GM12891 (cell line): ENCODE measurements around the gene SHLD2. TPM values are rescaled to one million over a fixed set of nuclear protein-coding genes. Genes with fewer than 3 reads are reported as not detected.

ENCODE experiments used
- DNase-seq: peaks from one replicate; pipeline ENCODE4 v3.0.0; 2011; ENCODE audit warnings: low spot score; ENCODE audit not compliant: insufficient read length
- FAIRE-seq: peaks from 2 replicates; lab custom pipeline; 2011; peaks lifted over from hg19 to GRCh38; lab: Jason Lieb, UNC
- PAX5 ChIP-seq: IDR thresholded peaks from 2 replicates; pipeline ENCODE4 v1.6.1; 2011; ENCODE audit warnings: low read length, moderate library complexity, mild to moderate bottlenecking; ENCODE audit not compliant: insufficient read depth, severe bottlenecking
- POLR2A ChIP-seq: IDR thresholded peaks from 2 replicates; pipeline ENCODE4 v1.6.1; 2011; ENCODE audit warnings: low read depth, low read length, control low read depth
- POLR2AphosphoS5 ChIP-seq: IDR thresholded peaks from 2 replicates; pipeline ENCODE4 v1.6.1; 2011; ENCODE audit warnings: low read depth, low read length, control low read depth
- POU2F2 ChIP-seq: IDR thresholded peaks from 2 replicates; pipeline ENCODE4 v1.6.1; 2011; ENCODE audit warnings: low read depth, mild to moderate bottlenecking, control low read depth, low read length, moderate library complexity
- SPI1 ChIP-seq: IDR thresholded peaks from 2 replicates; pipeline ENCODE4 v1.6.1; 2011; ENCODE audit warnings: low read depth, low read length, control low read depth
- TAF1 ChIP-seq: IDR thresholded peaks from 2 replicates; pipeline ENCODE4 v1.6.1; 2011; ENCODE audit warnings: low read depth, low read length, control low read depth
- polyA plus RNA-seq: library from polyadenylated mRNA; unstranded; fragments of >200 nt; gene quantifications from one replicate; pipeline ENCODE4 v1.2.1, GENCODE V29; 2012; ENCODE audit warnings: low read depth, missing spikeins, inconsistent platforms; ENCODE audit not compliant: missing spikeins

SHLD2 gene, protein sequence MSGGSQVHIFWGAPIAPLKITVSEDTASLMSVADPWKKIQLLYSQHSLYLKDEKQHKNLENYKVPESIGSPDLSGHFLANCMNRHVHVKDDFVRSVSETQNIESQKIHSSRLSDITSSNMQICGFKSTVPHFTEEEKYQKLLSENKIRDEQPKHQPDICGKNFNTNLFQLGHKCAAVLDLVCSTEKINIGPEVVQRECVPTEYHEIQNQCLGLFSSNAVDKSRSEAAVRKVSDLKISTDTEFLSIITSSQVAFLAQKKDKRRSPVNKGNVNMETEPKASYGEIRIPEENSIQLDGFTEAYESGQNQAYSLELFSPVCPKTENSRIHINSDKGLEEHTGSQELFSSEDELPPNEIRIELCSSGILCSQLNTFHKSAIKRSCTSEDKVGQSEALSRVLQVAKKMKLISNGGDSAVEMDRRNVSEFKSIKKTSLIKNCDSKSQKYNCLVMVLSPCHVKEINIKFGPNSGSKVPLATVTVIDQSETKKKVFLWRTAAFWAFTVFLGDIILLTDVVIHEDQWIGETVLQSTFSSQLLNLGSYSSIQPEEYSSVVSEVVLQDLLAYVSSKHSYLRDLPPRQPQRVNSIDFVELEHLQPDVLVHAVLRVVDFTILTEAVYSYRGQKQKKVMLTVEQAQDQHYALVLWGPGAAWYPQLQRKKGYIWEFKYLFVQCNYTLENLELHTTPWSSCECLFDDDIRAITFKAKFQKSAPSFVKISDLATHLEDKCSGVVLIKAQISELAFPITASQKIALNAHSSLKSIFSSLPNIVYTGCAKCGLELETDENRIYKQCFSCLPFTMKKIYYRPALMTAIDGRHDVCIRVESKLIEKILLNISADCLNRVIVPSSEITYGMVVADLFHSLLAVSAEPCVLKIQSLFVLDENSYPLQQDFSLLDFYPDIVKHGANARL
- 10.9 TPM for polyA plus RNA-seq

DNA sequence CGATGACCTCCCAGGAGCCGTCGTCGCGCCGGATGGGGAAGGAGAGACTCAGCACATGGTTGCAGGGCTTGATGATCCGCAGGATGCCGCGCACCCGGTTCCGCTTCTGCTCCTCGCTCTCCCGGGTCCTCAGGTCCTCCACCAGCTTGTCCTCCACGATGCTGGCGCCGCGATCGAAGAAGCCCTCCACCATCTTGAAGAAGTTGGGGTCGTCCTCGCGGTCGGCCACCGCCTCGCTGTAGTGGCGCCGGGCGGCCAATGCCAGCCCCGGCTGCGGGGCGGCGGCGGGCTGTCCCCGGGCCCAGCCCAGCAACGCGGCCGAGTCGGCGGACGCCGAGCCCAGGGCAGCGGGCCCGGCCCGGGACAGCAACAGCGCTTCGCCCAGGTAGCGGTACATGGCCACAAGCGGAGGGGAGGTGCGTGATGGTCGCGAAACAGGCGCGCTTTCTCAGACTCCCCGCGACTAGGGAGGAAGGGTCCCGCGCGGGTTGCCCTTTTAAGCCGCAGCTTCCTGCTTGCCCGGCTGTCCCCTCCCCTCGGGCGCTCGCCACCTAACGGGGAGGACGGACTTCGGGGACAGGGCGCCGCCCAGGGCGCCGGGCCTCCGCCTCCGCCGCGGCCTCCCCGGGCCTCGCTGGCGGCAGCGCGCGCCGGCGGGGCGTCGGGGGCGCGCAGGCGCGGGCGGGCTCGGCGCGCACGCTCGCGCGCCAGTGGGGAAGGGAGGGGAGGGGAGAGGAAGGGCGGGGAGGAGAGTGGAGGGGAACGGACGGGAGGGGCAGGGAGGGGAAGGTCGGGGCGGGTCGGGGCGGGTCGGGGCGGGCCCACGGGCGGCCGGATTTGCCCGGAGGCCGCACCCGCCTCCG lies at the start of gene SHLD2, which contains the start of gene GLUD1:
SHLD2 (plus strand) TSS at position 834 of the 863 bp plus-strand sequence. CDS start 56,149 bp downstream, outside the sequence.
GLUD1 (minus strand) TSS at position 471 of the 863 bp plus-strand sequence; CDS start at position 397, 74 bp downstream.
- FAIRE-seq: peak; percentile 90
- no peak for TF ChIP-seq POLR2AphosphoS5
- peak; percentile 78 for TF ChIP-seq POLR2A
- TF ChIP-seq TAF1: 0 out of 2 replicates have a peak, but pooled peaks have one; percentile 13
- no peak for TF ChIP-seq SPI1
- no peak for TF ChIP-seq PAX5
- no peak for TF ChIP-seq POU2F2
- peak; percentile 79 for DNase-seq

- no peak for TF ChIP-seq SPI1
- no peak for TF ChIP-seq POLR2AphosphoS5
- no peak for TF ChIP-seq POU2F2
- FAIRE-seq (no peak), DNase-seq (no peak)
Measured at GRCh38 chr10:87045434-87045938, 49.5 kb upstream of the SHLD2 start.

- no peak for TF ChIP-seq TAF1
- no peak for TF ChIP-seq POU2F2
- TF ChIP-seq POLR2A: no peak
- no peak for TF ChIP-seq PAX5
- no peak for TF ChIP-seq POLR2AphosphoS5
- TF ChIP-seq SPI1: no peak
- FAIRE-seq: peak; percentile 31
Measured at GRCh38 chr10:87053111-87053510, 41.9 kb upstream of the SHLD2 start.

DNA sequence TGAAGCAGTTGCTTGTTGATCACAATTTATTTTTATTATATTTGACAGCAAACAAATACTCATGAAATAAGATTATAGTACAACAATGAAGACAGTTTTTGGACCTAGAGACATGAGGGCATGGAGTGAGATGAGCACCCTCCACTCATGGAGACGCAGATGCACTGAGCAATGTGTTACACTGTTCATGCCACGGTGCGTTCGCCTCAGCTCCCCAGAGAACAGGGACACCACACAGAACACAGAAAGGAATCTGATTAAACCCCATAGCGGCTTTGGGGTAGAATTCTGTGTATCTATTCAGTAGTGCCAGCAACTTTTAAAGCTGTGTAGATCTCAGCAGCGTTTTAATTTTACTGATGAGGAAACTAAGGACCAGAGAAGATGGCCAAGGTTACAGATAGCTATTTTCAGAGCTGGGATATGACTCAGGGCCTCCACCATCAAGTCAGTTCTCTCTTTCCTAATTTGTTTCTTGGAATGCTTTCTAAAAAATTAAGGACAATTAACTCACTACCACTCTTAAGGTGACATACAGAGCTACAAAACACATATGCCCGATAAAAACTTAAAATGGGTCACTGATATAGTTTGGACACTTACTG lies 41.3 kb upstream of the SHLD2 start:
- FAIRE-seq (no peak), DNase-seq (no peak)
- TF ChIP-seq POLR2A (no peak), SPI1 (no peak), POLR2AphosphoS5 (no peak)

More at GRCh38 chr10:87053111-87053510, 41.9 kb upstream of the SHLD2 start:
- DNase-seq: no peak

DNA sequence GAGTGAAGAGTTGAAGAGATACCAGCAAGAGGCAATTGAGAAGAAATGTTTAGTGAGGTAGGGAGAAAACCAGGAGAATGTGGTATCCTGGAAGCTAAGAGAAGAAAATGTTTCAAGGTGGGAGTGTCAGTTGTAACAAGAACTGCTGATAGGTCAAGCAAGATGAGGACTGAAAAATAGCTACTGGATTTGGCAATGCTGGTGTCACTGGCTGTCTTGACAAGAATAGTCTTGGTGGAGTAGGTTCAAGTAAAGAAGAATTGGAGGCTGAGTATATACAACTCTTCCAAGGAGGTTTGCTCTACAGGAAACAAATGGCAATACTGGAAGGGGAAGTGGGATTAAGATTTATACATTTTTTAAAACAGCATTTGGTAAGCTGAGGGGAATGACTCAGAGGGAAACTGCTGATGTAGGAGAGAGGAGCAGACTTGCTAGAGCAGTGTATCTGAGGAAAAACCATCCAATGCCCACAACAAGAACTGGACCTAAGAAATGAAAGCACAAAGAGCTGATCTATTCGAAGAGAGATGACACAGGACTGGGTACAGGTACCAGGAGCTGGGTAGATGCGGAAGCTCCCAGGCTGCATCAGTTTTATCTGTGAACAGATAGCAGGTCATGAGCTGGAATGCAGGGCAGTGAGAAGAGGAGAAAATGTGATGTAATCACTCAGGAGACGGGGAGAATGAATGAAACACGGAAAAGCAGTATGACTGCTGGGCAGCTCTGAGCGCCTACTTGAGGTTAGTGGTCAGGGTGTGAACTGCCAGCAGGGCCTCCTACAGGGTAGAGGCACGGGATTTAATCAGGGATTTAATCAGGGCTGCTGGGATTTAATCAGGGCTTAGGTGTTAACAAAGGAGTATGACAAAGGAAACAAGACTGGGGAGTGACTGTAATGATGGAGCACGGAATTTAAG lies 40.4 kb upstream of the SHLD2 start:
- DNase-seq (no peak), FAIRE-seq (no peak)
- no peak for TF ChIP-seq POLR2AphosphoS5
- TF ChIP-seq PAX5: no peak
- TF ChIP-seq POU2F2: no peak
- TF ChIP-seq SPI1: peak; percentile 71
- TF ChIP-seq TAF1: no peak
- TF ChIP-seq POLR2A: no peak

DNA sequence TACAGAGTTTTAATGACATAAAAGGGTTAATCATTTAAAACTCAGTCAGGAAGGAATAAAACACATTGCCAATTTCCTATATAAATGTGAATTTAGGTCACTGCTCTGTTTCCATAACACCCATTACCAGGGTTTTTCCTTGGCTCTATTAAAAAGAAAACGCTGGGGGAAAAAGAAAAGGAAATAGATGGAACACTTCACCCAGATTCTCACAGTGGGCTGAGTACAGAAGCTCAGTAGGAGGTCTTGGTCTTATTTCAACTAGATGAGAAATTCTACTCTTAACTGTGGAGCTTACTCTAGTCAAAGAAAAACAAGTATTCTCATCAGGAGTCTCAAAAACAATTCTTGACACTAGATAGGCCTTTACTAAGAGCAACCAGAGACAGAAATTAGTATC lies 36.8 kb upstream of the SHLD2 start:
- no peak for TF ChIP-seq PAX5
- DNase-seq (no peak), FAIRE-seq (no peak)

GRCh38 chr10:87059401-87059800 lies 35.6 kb upstream of the SHLD2 start:
- FAIRE-seq: no peak

GRCh38 chr10:87060280-87060928 lies 34.6 kb upstream of the SHLD2 start:
- no peak for DNase-seq
- peak; percentile 43 for FAIRE-seq
- TF ChIP-seq POLR2A (no peak), POU2F2 (no peak)

More at GRCh38 chr10:87059401-87059800, 35.6 kb upstream of the SHLD2 start:
- no peak for TF ChIP-seq POLR2A
- no peak for TF ChIP-seq POLR2AphosphoS5
- TF ChIP-seq TAF1: no peak
- no peak for TF ChIP-seq SPI1
- TF ChIP-seq PAX5: no peak
- TF ChIP-seq POU2F2: no peak
- no peak for DNase-seq
